OCI-LY3 (cell line): ENCODE measurements around the gene CHN2.

Experiments used
- H2AFZ ChIP-seq: fragments of 200-600, 300-600 bp; shearing (Covaris generic); 2 replicates; pipeline ENCODE4 v1.6.0; 2014; ENCODE audit warnings: antibody characterized with exemption, low read depth, low read length
- H3K27ac ChIP-seq: fragments of 200-600, 300-600 bp; sonication (generic); 2 replicates; pipeline ENCODE4 v1.5.1; 2014; ENCODE audit warnings: mild to moderate bottlenecking, low read length, moderate library complexity, mixed read lengths
- H3K27me3 ChIP-seq: fragments of 200-600, 300-600 bp; sonication (generic); 2 replicates; pipeline ENCODE4 v1.6.1; 2014; ENCODE audit warnings: low read depth, low read length, mixed read lengths
- H3K36me3 ChIP-seq: fragments of 200-600, 300-600 bp; sonication (generic); replicated peaks from 2 replicates; pipeline ENCODE3; 2014; ENCODE audit warnings: low read depth, low read length, mixed read lengths
- H3K4me1 ChIP-seq: fragments of 300-600, 200-600 bp; sonication (generic); 2 replicates; pipeline ENCODE4 v1.6.1; 2014; ENCODE audit warnings: low read length, mixed read lengths
- H3K4me2 ChIP-seq: fragments of 200-600, 300-600 bp; sonication (generic); 2 replicates; pipeline ENCODE4 v1.6.1; 2014; ENCODE audit warnings: low read length, mixed read lengths
- H3K4me3 ChIP-seq: fragments of 300-600, 200-600 bp; sonication (generic); 2 replicates; pipeline ENCODE4 v1.5.1; 2014; ENCODE audit warnings: antibody characterized with exemption, mild to moderate bottlenecking, low read length, moderate library complexity
- H3K79me2 ChIP-seq: fragments of 300-600, 200-600 bp; shearing (Covaris generic); 2 replicates; pipeline ENCODE4 v1.6.1; 2014; ENCODE audit warnings: mild to moderate bottlenecking, low read length, mixed read lengths
- H3K9ac ChIP-seq: fragments of 300-600, 200-600 bp; shearing (Covaris generic); 2 replicates; pipeline ENCODE4 v1.6.0; 2014; ENCODE audit warnings: mild to moderate bottlenecking, low read length, moderate library complexity
- H3K9me3 ChIP-seq: fragments of 200-600, 300-600 bp; shearing (Covaris generic); 2 replicates; pipeline ENCODE4 v1.6.1; 2014; ENCODE audit warnings: low read length, mixed read lengths; ENCODE audit not compliant: insufficient read depth
- H4K20me1 ChIP-seq: fragments of 200-600, 300-600 bp; sonication (generic); 2 replicates; pipeline ENCODE4 v1.6.1; 2016; ENCODE audit warnings: low read length, mixed read lengths; ENCODE audit not compliant: insufficient read depth
- CTCF ChIP-seq: fragments of 200-600, 300-600 bp; sonication (generic); IDR thresholded peaks from 2 replicates; pipeline ENCODE4 v1.5.1; 2014; ENCODE audit warnings: antibody characterized with exemption, low read length, low read depth
- EZH2phosphoT487 ChIP-seq: fragments of 200-600 bp; shearing (Covaris generic); IDR thresholded peaks from 2 replicates; pipeline ENCODE4 v1.6.1; 2018; ENCODE audit warnings: antibody characterized with exemption, mixed run types, low read depth

The CHN2 gene

GRCh38 chr7:29196191-29196590, 1.6 kb downstream of the CHN2 start:
- H3K4me3 ChIP-seq: no peak overlapping the region
- no peak overlapping the region for H3K27ac ChIP-seq
- no peaks in the 10 kb centered on the region for H3K79me2 ChIP-seq
- H3K4me2 ChIP-seq: no peak overlapping the region
- H3K36me3 ChIP-seq: no peaks in the 10 kb centered on the region
- peaks cover 49% of the 10 kb centered on the region for H3K27me3 ChIP-seq
- H4K20me1 ChIP-seq: no peaks in the 10 kb centered on the region
- H3K9ac ChIP-seq: no peak overlapping the region
- H2AFZ ChIP-seq: no peak overlapping the region
- H3K4me1 ChIP-seq: no peaks in the 10 kb centered on the region
- no peak for TF ChIP-seq CTCF
- TF ChIP-seq EZH2phosphoT487: no peak
- H3K9me3 ChIP-seq: no peaks in the 10 kb centered on the region

- Histone ChIP-seq H4K20me1 (no peaks in the 10 kb centered on the region), H3K27ac (no peak overlapping the region), H3K9me3 (no peaks in the 10 kb centered on the region)
Observed at GRCh38 chr7:29196971-29197595, 2.5 kb downstream of the CHN2 start.

DNA sequence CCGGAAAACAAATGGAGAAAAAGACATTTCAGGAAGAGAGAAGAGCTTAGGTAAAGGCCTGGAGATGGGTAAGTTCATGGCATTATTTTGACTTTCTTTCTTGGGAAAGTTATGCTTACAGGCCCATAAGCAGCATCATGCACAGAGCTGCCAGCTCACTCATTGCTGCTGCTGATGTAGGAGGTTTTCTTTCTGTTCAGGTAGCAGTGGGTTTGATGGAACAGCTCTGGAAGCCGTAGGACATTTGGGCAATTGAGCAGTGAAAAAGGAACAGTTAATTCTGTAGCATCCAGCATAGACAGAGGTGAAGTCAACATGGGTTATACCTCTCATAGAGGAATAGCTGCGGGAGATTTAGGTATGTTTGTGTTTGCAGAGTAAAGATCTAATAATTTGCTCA, 3.3 kb downstream of the CHN2 start:
- H3K4me3 ChIP-seq: no peak overlapping the region
- no peak overlapping the region for H2AFZ ChIP-seq
- H3K79me2 ChIP-seq: no peaks in the 10 kb centered on the region
- no peaks in the 10 kb centered on the region for H3K9me3 ChIP-seq
- no peak overlapping the region for H3K4me2 ChIP-seq
- H4K20me1 ChIP-seq: no peaks in the 10 kb centered on the region
- no peaks in the 10 kb centered on the region for H3K36me3 ChIP-seq
- H3K27me3 ChIP-seq: peaks cover 41% of the 10 kb centered on the region
- H3K9ac ChIP-seq: no peak overlapping the region
- peaks cover 7% of the 10 kb centered on the region; the same call in 1 of the 2 replicates for H3K4me1 ChIP-seq
- TF ChIP-seq EZH2phosphoT487 (no peak), CTCF (no peak)
- H3K27ac ChIP-seq: no peak overlapping the region

More at GRCh38 chr7:29196971-29197595, 2.5 kb downstream of the CHN2 start:
- Histone ChIP-seq H3K4me2 (no peak overlapping the region), H3K9ac (no peak overlapping the region), H2AFZ (no peak overlapping the region), H3K4me1 (no peaks in the 10 kb centered on the region), H3K36me3 (no peaks in the 10 kb centered on the region), H3K27me3 (peaks cover 44% of the 10 kb centered on the region), H3K4me3 (no peak overlapping the region), H3K79me2 (no peaks in the 10 kb centered on the region)
- TF ChIP-seq EZH2phosphoT487 (no peak), CTCF (no peak)

DNA sequence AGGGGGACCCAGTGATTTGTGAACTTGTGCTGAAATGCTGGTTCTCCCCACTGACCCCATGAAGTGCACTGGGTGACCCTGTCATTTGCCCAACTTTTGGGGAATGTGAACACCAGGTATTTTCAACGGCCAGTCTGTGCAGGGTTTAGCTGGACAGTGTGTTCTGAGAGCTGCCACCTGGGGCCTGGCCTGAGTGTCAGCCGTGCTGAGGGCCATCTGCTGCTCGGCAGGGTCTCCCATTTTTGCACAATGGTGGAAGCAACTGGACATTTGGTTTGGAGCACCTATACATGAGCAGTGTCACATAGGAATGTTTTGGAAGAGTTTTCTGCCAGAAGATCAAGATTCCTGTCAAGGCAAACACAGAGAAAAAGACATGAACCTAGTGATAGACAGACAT, 5.2 kb downstream of the CHN2 start:
- no peak overlapping the region for H3K27ac ChIP-seq
- no peaks in the 10 kb centered on the region for H3K79me2 ChIP-seq
- no peak overlapping the region for H2AFZ ChIP-seq
- H3K4me2 ChIP-seq: no peak overlapping the region
- peaks cover 39% of the 10 kb centered on the region for H3K27me3 ChIP-seq
- H3K36me3 ChIP-seq: no peaks in the 10 kb centered on the region
- TF ChIP-seq EZH2phosphoT487: no peak
- no peak for TF ChIP-seq CTCF
- H3K4me3 ChIP-seq: no peak overlapping the region
- peaks cover 7% of the 10 kb centered on the region; the same call in 1 of the 2 replicates for H3K4me1 ChIP-seq
- H3K9me3 ChIP-seq: no peaks in the 10 kb centered on the region
- H4K20me1 ChIP-seq: no peaks in the 10 kb centered on the region
- no peak overlapping the region for H3K9ac ChIP-seq
